GM18867 (cell line): ENCODE results near the gene CSE1L.
"Not testable (repeated sequence)": the region's sequence is repeated elsewhere in the genome, so short reads cannot be mapped to it uniquely, and the experiment has no call there.

Experiments used
- ATAC-seq: cut with Tn5 transposase; IDR thresholded peaks from one replicate; pipeline ENCODE4 v1.9.1; 2021; ENCODE audit warnings: mild to moderate bottlenecking, moderate library complexity; ENCODE audit not compliant: unreplicated experiment

CSE1L gene

GRCh38 chr20:49074521-49074920, 28.4 kb downstream of the CSE1L start:
- ATAC-seq, result no peak

GRCh38 chr20:49078310-49078709, 32.2 kb downstream of the CSE1L start:
- no peak for ATAC-seq

- ATAC-seq, result not testable (repeated sequence)
Observed at GRCh38 chr20:49082295-49082694, 36.2 kb downstream of the CSE1L start.

DNA sequence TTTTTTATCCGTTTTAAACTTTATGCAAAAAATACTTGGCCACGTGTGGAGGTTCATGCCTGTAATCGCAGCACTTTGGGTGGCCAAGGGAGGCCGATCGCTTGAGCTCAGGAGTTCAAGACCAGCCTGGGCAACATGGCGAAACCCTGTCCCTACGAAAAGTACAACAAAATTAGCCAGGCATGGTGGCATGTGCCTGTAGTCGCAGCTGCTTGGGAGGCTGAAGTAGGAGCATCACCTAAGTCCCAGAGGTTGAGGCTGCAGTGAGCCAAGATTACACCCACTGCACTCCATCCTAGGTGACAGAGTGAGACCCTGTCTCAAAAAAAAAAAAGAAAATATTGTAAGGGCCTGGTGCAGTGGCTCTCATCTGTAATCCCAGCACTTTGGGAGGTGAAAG, 45.0 kb downstream of the CSE1L start:
- no peak for ATAC-seq

DNA sequence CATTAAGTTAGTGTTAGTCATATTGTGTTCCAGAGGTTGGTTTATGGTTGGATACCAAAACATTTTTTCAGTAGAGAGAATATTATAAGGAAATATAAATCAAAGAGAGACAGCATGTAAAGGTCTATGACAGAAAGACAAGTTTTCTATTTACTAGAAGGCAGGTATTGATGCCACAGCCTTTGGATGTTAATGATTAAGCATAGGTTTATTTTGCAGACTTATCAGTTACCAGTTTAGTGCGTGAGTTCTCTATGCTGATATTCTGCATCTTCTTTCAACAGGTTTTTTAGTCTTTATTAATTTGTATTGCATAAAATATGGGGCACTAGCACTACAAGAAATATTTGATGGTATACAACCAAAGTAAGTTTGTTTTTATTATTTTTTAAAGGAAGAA, 45.6 kb downstream of the CSE1L start:
- ATAC-seq, result no peak

GRCh38 chr20:49096203-49096730, 50.2 kb downstream of the CSE1L start:
- no peak for ATAC-seq

- no peak for ATAC-seq
Observed at GRCh38 chr20:49097159-49097558, 51.0 kb downstream of the CSE1L start.

- no peak for ATAC-seq
Observed at GRCh38 chr20:49098136-49098535, 52.0 kb downstream of the CSE1L start.

- no peak for ATAC-seq
Observed at GRCh38 chr20:49099011-49099410, 52.9 kb downstream of the CSE1L start.

DNA sequence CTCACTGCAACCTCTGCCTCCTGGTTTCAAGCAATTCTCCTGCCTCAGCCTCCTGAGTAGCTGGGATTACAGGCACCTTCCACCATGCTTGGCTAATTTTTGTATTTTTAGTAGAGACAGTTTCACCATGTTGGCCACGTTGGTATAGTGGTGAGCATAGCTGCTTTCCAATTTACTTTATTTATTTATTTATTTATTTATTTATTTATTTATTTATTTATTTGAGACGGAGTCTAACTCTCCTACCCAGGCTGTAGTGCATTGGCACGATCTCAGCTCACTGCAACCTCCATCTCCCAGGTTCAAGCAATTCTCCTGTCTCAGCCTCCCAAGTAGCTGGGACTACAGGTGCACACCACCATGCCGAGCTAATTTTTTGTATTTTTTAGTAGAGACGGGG, 54.2 kb downstream of the CSE1L start:
- ATAC-seq, result not testable (repeated sequence)

- ATAC-seq, result no peak
Observed at GRCh38 chr20:49100972-49101371, 54.9 kb downstream of the CSE1L start.

GRCh38 chr20:49103019-49103418, 56.9 kb downstream of the CSE1L start:
- ATAC-seq, result no peak

- no peak for ATAC-seq
Observed at GRCh38 chr20:49103647-49104364, 57.7 kb downstream of the CSE1L start.

DNA sequence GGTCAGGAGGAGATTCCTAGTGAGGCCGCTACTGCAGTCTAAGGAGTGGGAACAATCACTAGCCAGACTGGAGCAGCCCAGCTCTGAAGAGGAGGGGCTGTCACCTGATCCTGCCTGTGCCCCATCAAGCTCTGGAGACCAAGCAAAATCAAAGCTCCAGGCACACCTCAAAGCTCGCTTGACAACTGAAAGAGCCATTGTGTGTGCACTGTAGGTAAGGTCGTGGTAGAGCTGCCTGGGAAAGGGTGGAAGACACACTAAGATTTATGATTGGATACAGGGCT, 58.2 kb downstream of the CSE1L start:
- ATAC-seq, result no peak

- ATAC-seq, result not testable (repeated sequence)
Observed at GRCh38 chr20:49104979-49105547, 59.0 kb downstream of the CSE1L start.

DNA sequence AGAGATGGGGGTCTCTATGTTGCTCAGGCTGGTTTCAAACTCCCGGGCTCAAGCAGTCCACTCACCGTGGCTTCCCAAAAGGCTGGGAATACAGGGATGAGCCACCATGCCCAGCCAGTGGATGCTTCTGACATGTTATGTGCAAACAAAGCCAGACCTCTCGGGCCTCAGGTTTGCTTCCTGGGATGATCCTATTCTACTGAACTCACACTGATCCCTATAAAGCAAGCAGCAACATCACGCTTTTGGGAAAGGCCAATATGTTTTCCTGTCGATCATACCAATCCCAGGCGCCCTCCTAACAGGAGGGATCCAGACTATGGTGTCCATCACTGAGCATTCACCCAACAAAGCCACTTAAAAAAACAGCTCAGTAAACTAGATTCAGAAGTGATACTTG, 60.2 kb downstream of the CSE1L start:
- ATAC-seq, result no peak

DNA sequence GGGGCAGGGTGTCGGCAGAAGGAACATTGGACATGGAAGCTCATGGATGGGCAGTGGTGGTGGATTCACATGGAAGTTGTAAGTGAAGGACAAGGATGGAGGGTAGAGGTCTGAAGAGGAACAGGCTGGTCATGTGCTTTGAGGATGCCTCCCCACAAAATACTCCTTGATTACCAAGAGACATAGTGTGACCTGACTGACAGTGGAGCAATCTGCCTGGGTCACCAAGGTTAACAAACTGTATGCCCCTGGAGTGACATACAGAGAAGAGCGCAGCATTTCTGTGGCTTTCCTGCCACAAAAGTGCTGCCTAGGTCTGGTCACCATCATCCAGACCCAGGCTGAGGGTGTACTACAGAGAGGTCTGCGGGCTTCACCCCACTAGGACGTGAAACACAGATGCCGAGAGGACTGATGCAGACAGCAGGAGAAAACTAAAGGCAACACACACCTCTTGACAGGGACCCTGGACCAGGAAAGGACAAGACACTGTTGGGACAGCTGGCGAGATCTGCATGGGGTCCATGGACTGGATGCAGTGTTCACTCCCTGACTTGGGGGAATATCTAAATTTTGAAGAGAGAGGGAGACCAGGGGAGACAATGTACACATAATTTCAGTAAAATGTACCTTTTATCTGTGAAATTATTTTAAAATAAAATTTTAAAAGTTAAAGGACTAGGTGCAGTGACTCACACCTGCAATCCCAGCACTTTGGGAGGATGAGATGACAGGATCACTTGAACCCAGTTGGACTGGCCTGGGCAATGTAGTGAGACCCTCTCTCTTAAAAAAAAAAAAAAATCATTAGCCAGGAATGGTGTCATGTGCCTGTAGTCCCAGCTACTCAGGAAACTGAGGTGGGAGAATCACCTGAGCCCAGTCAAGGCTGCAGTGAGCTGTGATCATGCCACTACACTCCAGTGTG, 64.9 kb downstream of the CSE1L start:
- no peak for ATAC-seq

DNA sequence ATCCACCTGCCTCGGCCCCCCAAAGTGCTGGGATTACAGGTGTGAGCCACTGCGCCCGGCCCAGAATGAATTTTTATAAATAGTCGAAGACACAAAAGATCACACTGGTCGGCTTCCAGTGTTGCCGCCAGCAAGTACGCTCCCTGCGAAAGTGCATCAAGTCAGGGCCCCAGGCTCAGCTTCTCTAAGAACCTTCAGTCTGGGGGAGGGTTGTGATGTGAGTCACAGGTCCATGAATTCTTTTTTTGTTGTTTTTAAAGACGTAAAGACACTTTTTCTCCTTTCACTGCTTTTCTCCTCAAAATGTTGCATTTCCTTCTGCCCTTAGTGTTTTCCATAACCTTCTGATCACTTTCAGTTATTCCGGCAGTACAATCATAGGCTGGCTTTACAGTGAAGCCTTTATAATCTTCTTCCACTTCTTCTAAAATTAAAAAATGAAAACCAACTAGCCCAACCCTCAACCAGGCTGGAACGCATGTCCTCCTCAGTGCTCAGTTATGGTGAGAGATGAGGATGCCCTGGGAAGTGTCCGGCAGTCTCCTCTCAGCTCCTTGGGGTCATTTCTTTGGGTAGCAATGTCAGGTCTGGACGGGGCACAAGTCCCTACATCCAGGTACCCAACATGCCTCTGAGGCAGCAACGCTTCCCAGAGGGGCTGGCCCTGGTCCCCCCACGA, 66.6 kb downstream of the CSE1L start:
- no peak for ATAC-seq

- no peak for ATAC-seq
Observed at GRCh38 chr20:49115564-49115963, 69.5 kb downstream of the CSE1L start.

DNA sequence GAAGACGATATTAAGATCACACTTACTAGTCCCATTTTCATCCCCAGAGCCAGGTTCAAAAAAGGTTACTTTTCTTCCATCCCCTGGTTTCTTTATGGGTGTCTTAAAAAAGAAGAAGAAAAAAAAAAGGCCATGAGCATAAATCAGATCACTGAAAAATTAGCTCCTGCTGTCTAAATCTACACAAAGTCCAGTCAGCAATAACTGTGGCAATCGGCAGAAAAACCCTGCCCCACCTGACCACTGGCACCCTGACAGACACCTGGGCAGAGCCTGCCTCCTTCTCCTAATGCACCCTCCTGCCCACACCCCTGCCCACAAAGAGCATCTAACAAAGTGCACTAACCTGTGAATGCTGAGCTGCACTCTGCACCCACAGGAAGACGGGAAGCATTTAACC, 72.2 kb downstream of the CSE1L start:
- ATAC-seq, result no peak

DNA sequence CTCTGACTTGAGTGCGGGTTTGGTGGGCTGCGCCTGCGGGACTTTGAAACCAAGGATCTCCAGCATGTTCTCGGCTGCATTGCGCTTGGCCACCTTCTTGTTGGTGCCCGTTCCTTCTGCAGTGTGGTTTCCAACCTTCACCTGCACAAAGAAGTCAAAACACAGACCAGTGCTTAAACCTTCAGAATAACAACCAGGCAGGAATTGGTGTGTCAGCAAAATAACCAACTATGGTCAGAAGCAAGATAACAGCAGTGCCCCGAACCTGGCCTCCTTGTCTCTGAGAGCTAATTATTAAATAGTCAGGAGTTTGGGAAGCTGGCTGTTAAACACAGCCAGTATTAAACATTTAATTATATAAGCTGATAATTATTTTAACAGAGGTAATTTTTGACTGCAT, 73.9 kb downstream of the CSE1L start:
- ATAC-seq, result no peak
